SW 1271 (cell line): ENCODE results near the gene TBL1XR1.
A peak's percentile ranks its signal among the peaks of the same experiment; 100 is the strongest.
"Not testable (repeated sequence)": the region's sequence is repeated elsewhere in the genome, so short reads cannot be mapped to it uniquely, and the experiment has no call there.

Experiments used
- DNase-seq, 2 experiments: peaks; one replicate each; lab custom pipeline; 2025; lab: John Stamatoyannopoulos, UW

Gene TBL1XR1

GRCh38 chr3:177208223-177208622 lies 10.9 kb upstream of the TBL1XR1 start:
- no peak for DNase-seq

GRCh38 chr3:177206936-177207335 lies 9.7 kb upstream of the TBL1XR1 start:
- DNase-seq, result no peak

- DNase-seq, result no peak
Observed at GRCh38 chr3:177203689-177204395, 6.6 kb upstream of the TBL1XR1 start.

GRCh38 chr3:177203016-177203415 lies 5.7 kb upstream of the TBL1XR1 start:
- not testable (repeated sequence) for DNase-seq

- DNase-seq, result no peak
Observed at GRCh38 chr3:177201700-177202397, 4.6 kb upstream of the TBL1XR1 start.

- DNase-seq, result no peak
Observed at GRCh38 chr3:177199206-177199760, 2.0 kb upstream of the TBL1XR1 start.

GRCh38 chr3:177197727-177198460 lies 612 bp upstream of the TBL1XR1 start:
- DNase-seq, result no peak

GRCh38 chr3:177196456-177197040 lies 734 bp downstream of the TBL1XR1 start:
- peak in 1 of 2 experiments; percentile 29 for DNase-seq

GRCh38 chr3:177196008-177196455 lies 1.2 kb downstream of the TBL1XR1 start:
- DNase-seq, result peak in 1 of 2 experiments; percentile 29

GRCh38 chr3:177195242-177195991 lies 1.9 kb downstream of the TBL1XR1 start:
- peak in 1 of 2 experiments; percentile 13 for DNase-seq

GRCh38 chr3:177194299-177194698 lies 3.0 kb downstream of the TBL1XR1 start:
- no peak for DNase-seq

GRCh38 chr3:177193688-177194268 lies 3.5 kb downstream of the TBL1XR1 start:
- no peak for DNase-seq

GRCh38 chr3:177193275-177193674 lies 4.0 kb downstream of the TBL1XR1 start:
- DNase-seq, result not testable (repeated sequence)

- DNase-seq, result no peak
Observed at GRCh38 chr3:177190756-177191681, 6.3 kb downstream of the TBL1XR1 start.

GRCh38 chr3:177190184-177190583 lies 7.1 kb downstream of the TBL1XR1 start:
- not testable (repeated sequence) for DNase-seq

GRCh38 chr3:177188325-177188724 lies 9.0 kb downstream of the TBL1XR1 start:
- DNase-seq, result not testable (repeated sequence)

- no peak for DNase-seq
Observed at GRCh38 chr3:177186306-177186705, 11.0 kb downstream of the TBL1XR1 start.

GRCh38 chr3:177185035-177185574 lies 12.2 kb downstream of the TBL1XR1 start:
- DNase-seq, result no peak

GRCh38 chr3:177184602-177185001 lies 12.7 kb downstream of the TBL1XR1 start:
- not testable (repeated sequence) for DNase-seq
